DMS153 (cell line): ENCODE data around the gene CASKIN1.
A peak's percentile ranks its signal among the peaks of the same experiment; 100 is the strongest.
"Not testable (repeated sequence)": the region's sequence is repeated elsewhere in the genome, so short reads cannot be mapped to it uniquely, and the experiment has no call there.

Experiments used
- DNase-seq: peaks from one replicate; lab custom pipeline; 2025; lab: John Stamatoyannopoulos, UW

Gene CASKIN1

DNA sequence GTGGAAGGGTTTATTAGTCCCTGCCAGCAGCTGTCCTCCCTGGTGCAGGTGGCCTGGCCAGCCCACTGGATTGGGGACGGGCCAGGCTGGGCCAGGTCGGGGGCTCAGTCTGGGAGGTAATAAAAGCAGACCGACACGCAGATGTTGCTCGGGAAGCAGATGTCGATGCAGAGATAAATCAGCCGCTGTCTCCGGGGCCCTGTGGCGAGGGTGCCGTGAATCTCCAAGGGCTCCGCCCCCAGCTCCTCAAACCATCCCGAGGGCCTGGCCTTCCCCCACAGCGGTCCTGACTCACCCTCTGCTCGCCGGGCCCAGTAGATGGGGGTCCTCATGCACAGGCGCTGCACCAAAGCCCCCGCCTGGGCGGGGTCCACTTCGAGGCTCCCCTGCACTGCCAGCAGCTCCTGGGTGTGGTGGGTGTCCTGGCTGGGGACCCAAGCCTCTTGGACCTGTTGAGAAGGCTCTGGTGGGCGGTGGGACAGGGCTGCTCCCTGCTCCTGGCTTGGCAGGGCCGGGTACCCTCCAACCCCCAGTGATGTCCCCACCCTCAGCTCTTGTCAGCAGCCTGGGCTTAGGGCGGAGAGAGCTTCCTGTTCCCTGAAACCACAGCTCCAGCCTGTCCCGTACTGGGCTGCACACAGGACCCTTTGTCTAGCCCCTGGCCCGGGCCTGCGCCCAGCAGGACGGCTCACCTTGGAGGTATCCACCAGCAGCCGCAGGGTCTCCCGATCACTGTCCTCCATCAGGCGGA is 13.0 kb upstream of the CASKIN1 start:
- no peak for DNase-seq

- no peak for DNase-seq
These were observed 12.4 kb upstream of the CASKIN1 start for GRCh38 chr16:2208772-2209171.

DNA sequence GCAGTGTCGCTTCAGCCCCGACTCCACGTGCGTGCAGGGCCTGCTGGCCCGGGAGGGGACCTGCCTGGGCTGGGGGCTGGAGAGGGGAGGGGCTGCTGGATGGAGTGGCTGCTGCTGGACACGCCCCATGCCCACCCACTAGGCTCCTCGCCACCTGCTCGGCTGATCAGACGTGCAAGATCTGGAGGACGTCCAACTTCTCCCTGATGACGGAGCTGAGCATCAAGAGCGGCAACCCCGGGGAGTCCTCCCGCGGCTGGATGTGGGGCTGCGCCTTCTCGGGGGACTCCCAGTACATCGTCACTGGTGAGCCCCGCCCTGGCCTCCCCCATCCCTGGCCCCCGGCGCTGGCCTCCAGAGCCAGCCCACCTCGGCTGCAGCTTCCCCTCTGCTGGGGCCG is 11.9 kb upstream of the CASKIN1 start:
- no peak for DNase-seq

DNA sequence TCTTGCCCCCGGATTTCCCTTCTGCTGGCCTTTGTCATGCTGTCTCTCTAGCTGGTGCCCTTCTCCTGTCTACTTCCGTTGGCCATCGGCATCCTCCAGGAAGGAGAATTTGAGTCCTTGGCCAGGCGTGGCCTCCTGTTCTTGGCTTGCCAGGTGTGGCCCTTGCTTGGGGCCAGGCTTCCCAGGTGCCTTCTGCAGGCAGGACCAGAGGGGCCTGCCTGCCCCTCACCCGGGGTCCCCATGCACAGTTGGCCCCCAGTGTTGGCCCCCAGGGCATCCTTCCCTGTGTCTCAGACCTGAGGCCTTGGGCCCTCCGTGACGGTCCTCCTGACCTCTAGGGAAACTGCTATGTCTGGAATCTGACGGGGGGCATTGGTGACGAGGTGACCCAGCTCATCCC is 11.5 kb upstream of the CASKIN1 start:
- no peak for DNase-seq

GRCh38 chr16:2206780-2207433 is 10.5 kb upstream of the CASKIN1 start:
- DNase-seq, result no peak

GRCh38 chr16:2206420-2206779 is 10.0 kb upstream of the CASKIN1 start:
- no peak for DNase-seq

DNA sequence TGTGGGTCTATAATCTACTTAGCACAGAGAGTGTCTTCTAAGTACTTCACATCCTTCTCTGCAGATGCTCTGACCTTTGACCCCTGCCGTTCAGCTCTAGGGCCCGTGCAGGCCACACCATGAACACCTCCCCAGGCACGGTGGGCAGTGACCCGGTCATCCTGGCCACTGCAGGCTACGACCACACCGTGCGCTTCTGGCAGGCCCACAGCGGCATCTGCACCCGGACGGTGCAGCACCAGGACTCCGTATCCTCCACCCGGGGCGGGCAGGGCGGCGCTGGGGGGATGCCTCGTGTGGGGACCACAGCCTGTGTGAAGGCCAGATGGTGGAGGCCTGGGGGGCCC is 9.5 kb upstream of the CASKIN1 start:
- no peak for DNase-seq

- DNase-seq, result peak; percentile 69
These were observed 8.9 kb upstream of the CASKIN1 start, which contains the start of gene MLST8 for GRCh38 chr16:2205104-2205966. Gene MLST8, plus strand, starts transcription at chr16:2205454. Its CDS starts 632 bp downstream, at chr16:2206086.

- DNase-seq, result no peak
These were observed 8.2 kb upstream of the CASKIN1 start for GRCh38 chr16:2204416-2205103.

DNA sequence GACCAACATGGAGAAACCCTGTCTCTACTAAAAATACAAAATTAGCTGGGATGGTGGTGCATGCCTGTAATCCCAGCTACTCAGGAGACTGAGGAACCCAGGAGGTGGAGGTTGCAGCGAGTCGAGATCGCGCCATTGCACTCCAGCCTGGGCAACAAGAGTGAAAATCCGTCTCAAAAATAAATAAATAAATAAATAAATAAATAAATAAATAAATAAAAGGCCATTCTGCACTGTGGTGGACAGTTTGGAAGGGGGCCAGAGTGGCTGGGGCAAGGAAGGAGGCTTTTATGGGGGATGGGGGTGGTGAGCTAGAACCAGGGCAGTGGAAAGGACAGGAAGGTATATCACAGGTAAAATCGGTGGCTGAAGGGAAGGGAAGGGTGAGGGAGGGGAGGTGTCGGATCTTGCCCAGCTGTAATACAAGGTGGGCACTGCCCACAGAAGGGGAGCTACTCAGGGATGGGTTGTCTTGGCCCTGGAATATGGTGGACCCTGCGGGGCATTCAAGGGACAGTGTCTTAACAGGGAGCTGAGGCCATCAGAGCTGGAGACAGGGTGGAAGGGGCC is 6.8 kb upstream of the CASKIN1 start:
- not testable (repeated sequence) for DNase-seq

- no peak for DNase-seq
These were observed 3.9 kb upstream of the CASKIN1 start for GRCh38 chr16:2200313-2200712.

- DNase-seq, result no peak
These were observed 3.3 kb upstream of the CASKIN1 start for GRCh38 chr16:2199621-2200139.

DNA sequence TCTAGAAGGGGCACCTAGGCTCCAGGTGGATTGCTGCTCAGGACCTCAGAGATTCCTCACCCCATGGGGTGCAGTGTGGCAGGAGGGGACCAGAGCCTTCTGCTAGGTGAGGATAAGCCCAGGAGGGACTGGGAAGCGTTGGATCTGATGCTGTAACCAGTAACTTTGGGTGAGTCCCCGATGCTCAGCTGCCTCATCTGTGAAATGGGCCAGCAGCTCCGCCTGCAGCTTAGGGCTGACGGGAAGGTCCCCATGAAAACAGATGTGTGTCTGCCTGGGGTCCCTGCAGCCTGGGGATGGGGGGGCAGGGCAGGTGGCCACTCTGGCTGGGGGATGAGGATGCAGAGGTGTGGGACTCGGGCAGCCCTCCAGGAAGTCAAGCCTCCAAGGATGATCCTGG is 2.7 kb upstream of the CASKIN1 start:
- DNase-seq, result no peak

GRCh38 chr16:2198283-2198682 is 1.9 kb upstream of the CASKIN1 start:
- DNase-seq, result no peak

DNA sequence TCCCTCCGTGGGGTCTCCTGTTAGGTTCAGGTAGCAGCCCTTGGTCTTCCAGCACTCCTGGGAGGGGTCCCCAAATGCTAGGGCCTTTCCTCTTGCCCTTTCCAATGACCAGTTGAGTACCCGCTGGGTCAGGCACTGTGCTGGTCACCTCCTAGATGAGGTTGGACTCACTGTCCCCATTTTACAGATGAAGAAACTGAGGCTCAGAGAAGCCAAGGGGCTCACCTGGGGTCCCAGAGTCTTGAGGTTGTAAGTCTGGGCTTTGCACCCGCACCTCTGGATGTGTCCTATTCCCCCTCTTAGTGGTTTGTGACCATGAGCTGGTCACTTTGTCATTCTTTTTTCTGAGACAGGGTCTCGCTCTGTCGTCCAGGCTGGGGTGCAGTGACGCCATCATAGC is 1.4 kb upstream of the CASKIN1 start:
- no peak for DNase-seq

- no peak for DNase-seq
These were observed 641 bp upstream of the CASKIN1 start for GRCh38 chr16:2196981-2197511.

DNA sequence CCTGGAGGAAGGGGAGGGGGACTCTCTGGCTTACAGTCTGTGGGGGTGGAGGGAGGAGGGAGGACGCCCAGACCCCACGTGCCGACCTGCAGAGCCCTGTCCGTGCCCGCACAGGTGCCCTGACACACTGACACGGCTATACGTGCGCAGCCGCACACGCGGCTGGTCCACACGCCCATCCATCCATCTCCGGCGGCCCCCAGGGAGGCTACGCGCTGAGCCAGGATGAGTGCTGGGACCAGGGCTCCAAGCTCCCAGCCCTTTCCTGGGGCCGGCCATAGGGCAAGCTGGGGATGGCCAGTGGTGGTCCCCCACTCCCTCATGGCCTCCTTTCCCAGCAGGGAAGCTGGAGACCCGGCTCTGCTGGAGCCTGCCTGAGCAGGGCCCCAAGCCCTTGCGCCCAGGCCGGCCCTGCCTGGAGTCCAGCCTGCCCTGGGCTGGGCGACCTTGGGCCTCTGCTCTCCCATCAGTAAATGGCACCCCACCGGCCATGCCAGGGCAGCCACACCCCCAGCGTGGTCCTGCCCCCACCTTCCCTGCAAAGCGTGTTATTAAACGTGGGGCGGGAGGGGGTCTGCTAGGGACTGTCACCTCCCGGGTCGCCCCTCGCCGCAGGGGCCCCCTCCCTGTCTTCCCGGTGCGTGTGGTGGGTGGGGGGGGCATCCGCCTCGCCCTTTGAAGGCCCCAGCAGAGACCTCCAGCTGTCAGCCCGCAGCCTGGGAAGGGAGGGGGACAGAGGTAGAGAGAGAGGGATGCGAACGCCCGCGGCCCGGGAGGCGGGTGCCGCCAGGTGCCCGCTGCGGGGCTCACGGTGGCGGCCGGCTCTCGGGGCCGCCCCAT is 863 bp downstream of the CASKIN1 start:
- no peak for DNase-seq

GRCh38 chr16:2194852-2195321 is 1.5 kb downstream of the CASKIN1 start:
- DNase-seq, result peak; percentile 30

- no peak for DNase-seq
These were observed 2.1 kb downstream of the CASKIN1 start for GRCh38 chr16:2194166-2194834.

- no peak for DNase-seq
These were observed 5.0 kb downstream of the CASKIN1 start for GRCh38 chr16:2191446-2191706.
